Measurements from ENCODE around the gene C3orf52. TPM values are rescaled to one million over a fixed set of nuclear protein-coding genes. Genes with fewer than 3 reads are reported as not detected.
A peak's percentile ranks its signal among the peaks of the same experiment; 100 is the strongest.

C3orf52 gene
- total RNA-seq, 3 donors from 2014 or later: 0.64 to 23.6 (median 8.5) TPM

DNA sequence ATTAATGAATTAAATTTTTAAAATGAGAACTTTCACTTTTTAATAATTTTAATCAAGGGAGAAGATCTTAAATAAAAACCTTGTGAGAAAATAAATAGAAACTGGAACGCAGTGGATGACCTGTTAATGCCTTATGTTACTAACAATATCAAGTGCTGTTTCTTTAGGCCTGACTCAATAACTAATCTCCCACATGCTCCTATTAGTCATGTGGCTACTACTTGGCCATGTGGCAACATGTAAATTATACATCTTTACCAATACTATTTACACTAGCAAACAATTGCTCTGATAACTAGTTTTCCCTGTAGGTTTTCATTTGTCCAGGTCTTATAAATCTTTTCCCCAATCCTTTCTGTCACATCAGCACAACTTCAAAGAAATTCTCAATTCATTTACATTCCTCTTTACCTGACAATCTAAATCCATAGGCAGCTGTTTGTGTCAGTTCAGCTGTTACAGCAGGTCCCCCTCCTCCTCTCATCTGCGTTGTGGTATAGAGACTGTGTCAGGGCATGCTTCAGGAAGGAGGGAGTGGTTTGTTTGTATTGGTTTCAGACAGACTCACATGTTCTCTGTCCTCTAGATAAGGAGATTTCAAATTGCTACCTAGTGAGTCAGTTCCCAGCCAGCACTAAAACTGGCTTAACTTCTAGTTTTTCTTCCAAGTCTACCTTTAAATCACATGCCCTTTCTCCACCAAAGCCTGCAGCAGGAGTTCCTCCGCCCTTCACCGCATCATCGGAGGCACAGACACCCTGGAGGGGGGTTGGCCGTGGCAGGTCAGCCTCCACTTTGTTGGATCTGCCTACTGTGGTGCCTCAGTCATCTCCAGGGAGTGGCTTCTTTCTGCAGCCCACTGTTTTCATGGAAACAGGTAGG is 11.3 kb upstream of the C3orf52 start:
- H3K4me1 ChIP-seq: no peaks in the 10 kb centered on the region
- H3K27ac ChIP-seq: peak overlapping the region in 1 of 2 donors; percentile 45
- TF ChIP-seq, protein P1, sequence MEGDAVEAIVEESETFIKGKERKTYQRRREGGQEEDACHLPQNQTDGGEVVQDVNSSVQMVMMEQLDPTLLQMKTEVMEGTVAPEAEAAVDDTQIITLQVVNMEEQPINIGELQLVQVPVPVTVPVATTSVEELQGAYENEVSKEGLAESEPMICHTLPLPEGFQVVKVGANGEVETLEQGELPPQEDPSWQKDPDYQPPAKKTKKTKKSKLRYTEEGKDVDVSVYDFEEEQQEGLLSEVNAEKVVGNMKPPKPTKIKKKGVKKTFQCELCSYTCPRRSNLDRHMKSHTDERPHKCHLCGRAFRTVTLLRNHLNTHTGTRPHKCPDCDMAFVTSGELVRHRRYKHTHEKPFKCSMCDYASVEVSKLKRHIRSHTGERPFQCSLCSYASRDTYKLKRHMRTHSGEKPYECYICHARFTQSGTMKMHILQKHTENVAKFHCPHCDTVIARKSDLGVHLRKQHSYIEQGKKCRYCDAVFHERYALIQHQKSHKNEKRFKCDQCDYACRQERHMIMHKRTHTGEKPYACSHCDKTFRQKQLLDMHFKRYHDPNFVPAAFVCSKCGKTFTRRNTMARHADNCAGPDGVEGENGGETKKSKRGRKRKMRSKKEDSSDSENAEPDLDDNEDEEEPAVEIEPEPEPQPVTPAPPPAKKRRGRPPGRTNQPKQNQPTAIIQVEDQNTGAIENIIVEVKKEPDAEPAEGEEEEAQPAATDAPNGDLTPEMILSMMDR (IDR thresholded peaks at IDR 0.05): no peak
- TF ChIP-seq POLR2AphosphoS5 (IDR thresholded peaks at IDR 0.05) (no peak), POLR2A (IDR thresholded peaks at IDR 0.05) (no peak)
- no peaks in the 10 kb centered on the region for H3K36me3 ChIP-seq
- no peak overlapping the region for H3K4me3 ChIP-seq
- H3K9me3 ChIP-seq: no peaks in the 10 kb centered on the region
- H3K27me3 ChIP-seq: no peaks in the 10 kb centered on the region
- no peak for DNase-seq (ENCODE audit: low spot score in 2 of 2)
- intact Hi-C loops (cut with DNase I; ENCODE audit: low total_unique reads): no loop called here

- Histone ChIP-seq H3K27ac (no peak overlapping the region), H3K4me1 (no peaks in the 10 kb centered on the region), H3K27me3 (no peaks in the 10 kb centered on the region), H3K36me3 (no peaks in the 10 kb centered on the region), H3K4me3 (no peak overlapping the region), H3K9me3 (no peaks in the 10 kb centered on the region)
- intact Hi-C loops (cut with DNase I; ENCODE audit: low total_unique reads): no loop called here
- no peak for DNase-seq (ENCODE audit: low spot score in 2 of 2)
- TF ChIP-seq, protein P1 (IDR thresholded peaks at IDR 0.05): no peak
- no peak for TF ChIP-seq POLR2AphosphoS5 (IDR thresholded peaks at IDR 0.05)
- TF ChIP-seq POLR2A (IDR thresholded peaks at IDR 0.05): no peak
Measured at GRCh38 chr3:112078125-112079083, 7.8 kb upstream of the C3orf52 start.

GRCh38 chr3:112083239-112083638 is 3.0 kb upstream of the C3orf52 start:
- no peak overlapping the region for H3K27ac ChIP-seq
- DNase-seq (ENCODE audit: low spot score in 2 of 2): no peak
- no peaks in the 10 kb centered on the region for H3K27me3 ChIP-seq
- no peaks in the 10 kb centered on the region for H3K36me3 ChIP-seq
- intact Hi-C loops (cut with DNase I; ENCODE audit: low total_unique reads): no loop called here
- no peak overlapping the region for H3K4me3 ChIP-seq
- H3K4me1 ChIP-seq: no peaks in the 10 kb centered on the region
- TF ChIP-seq, protein P1 (IDR thresholded peaks at IDR 0.05): no peak
- TF ChIP-seq POLR2AphosphoS5 (IDR thresholded peaks at IDR 0.05) (no peak), POLR2A (IDR thresholded peaks at IDR 0.05) (no peak)
- H3K9me3 ChIP-seq: no peaks in the 10 kb centered on the region

GRCh38 chr3:112084980-112085705 is 1.0 kb upstream of the C3orf52 start:
- H3K9me3 ChIP-seq: no peaks in the 10 kb centered on the region
- no peak for DNase-seq (ENCODE audit: low spot score in 2 of 2)
- intact Hi-C loops (cut with DNase I; ENCODE audit: low total_unique reads): no loop called here
- H3K4me3 ChIP-seq: no peak overlapping the region
- TF ChIP-seq POLR2A (IDR thresholded peaks at IDR 0.05) (no peak), POLR2AphosphoS5 (IDR thresholded peaks at IDR 0.05) (no peak)
- TF ChIP-seq, protein P1 (IDR thresholded peaks at IDR 0.05): no peak
- no peaks in the 10 kb centered on the region for H3K27me3 ChIP-seq
- H3K27ac ChIP-seq: no peak overlapping the region
- H3K4me1 ChIP-seq: no peaks in the 10 kb centered on the region
- H3K36me3 ChIP-seq: no peaks in the 10 kb centered on the region
